OCI-LY3 (cell line): ENCODE results near the gene RASSF1.

ENCODE experiments used
- CTCF ChIP-seq: fragments of 200-600, 300-600 bp; sonication (generic); IDR thresholded peaks from 2 replicates; pipeline ENCODE4 v1.5.1; 2014; ENCODE audit warnings: antibody characterized with exemption, low read length, low read depth
- EZH2phosphoT487 ChIP-seq: fragments of 200-600 bp; shearing (Covaris generic); IDR thresholded peaks from 2 replicates; pipeline ENCODE4 v1.6.1; 2018; ENCODE audit warnings: antibody characterized with exemption, mixed run types, low read depth

GRCh38 chr3:50354850-50355249 is 14.2 kb upstream of the RASSF1 start:
- TF ChIP-seq CTCF (no peak), EZH2phosphoT487 (no peak)
